Stimulated activated CD4-positive, alpha-beta T cell treated with anti-CD3 and anti-CD28 coated beads, Interleukin-4, amount 100 ng/mL, for 48 hours (primary cell): ENCODE data around the gene DNAJC30.
"Not testable (repeated sequence)": the region's sequence is repeated elsewhere in the genome, so short reads cannot be mapped to it uniquely, and the experiment has no call there.

Experiments used
- DNase-seq, 2 donors: peaks; one replicate each; pipeline ENCODE4 v3.0.0-alpha.2; 2020; ENCODE audit warnings: low read depth in 2 of 2

Gene DNAJC30

GRCh38 chr7:73683056-73683787 is at the start of gene DNAJC30, which contains the start of gene BUD23:
TSS of gene DNAJC30 (minus strand) at chr7:73683453. CDS start at chr7:73683423, 30 bp downstream.
TSS of gene BUD23 (plus strand) at chr7:73683597. CDS start at chr7:73683626, 29 bp downstream.
- DNase-seq = peak; percentile 98

GRCh38 chr7:73732397-73732796 is 49.1 kb upstream of the DNAJC30 start:
- no peak for DNase-seq

- no peak for DNase-seq
Observed at GRCh38 chr7:73730485-73730884, 47.2 kb upstream of the DNAJC30 start.

- no peak for DNase-seq
Observed at GRCh38 chr7:73728551-73728950, 45.3 kb upstream of the DNAJC30 start.

GRCh38 chr7:73727952-73728351 is 44.7 kb upstream of the DNAJC30 start:
- no peak for DNase-seq

GRCh38 chr7:73726083-73726466 is 42.8 kb upstream of the DNAJC30 start:
- no peak for DNase-seq

GRCh38 chr7:73723813-73724212 is 40.6 kb upstream of the DNAJC30 start:
- DNase-seq = no peak

- DNase-seq = no peak
Observed at GRCh38 chr7:73722785-73723184, 39.5 kb upstream of the DNAJC30 start.

- not testable (repeated sequence) for DNase-seq
Observed at GRCh38 chr7:73722182-73722581, 38.9 kb upstream of the DNAJC30 start.

- no peak for DNase-seq
Observed at GRCh38 chr7:73721377-73721817, 38.1 kb upstream of the DNAJC30 start.

- DNase-seq = not testable (repeated sequence)
Observed at GRCh38 chr7:73720443-73720842, 37.2 kb upstream of the DNAJC30 start.

- no peak for DNase-seq
Observed at GRCh38 chr7:73719806-73720169, 36.5 kb upstream of the DNAJC30 start.

GRCh38 chr7:73718905-73719805 is 35.9 kb upstream of the DNAJC30 start, which contains the start of gene STX1A:
TSS of gene STX1A (minus strand) at chr7:73719669. CDS start at chr7:73719631, 38 bp downstream.
- DNase-seq = peak; percentile 53 to 62

GRCh38 chr7:73718438-73718881 is 35.2 kb upstream of the DNAJC30 start:
- DNase-seq = no peak

- DNase-seq = peak; percentile 60 to 68
Observed at GRCh38 chr7:73717991-73718405, 34.7 kb upstream of the DNAJC30 start.

GRCh38 chr7:73717025-73717807 is 34.0 kb upstream of the DNAJC30 start:
- no peak for DNase-seq

GRCh38 chr7:73716318-73716890 is 33.2 kb upstream of the DNAJC30 start:
- no peak for DNase-seq

GRCh38 chr7:73715648-73716317 is 32.5 kb upstream of the DNAJC30 start:
- DNase-seq = peak; percentile 60 to 68

- DNase-seq = not testable (repeated sequence)
Observed at GRCh38 chr7:73713319-73713718, 30.1 kb upstream of the DNAJC30 start.

GRCh38 chr7:73712773-73713172 is 29.5 kb upstream of the DNAJC30 start:
- no peak for DNase-seq
